K562 (cell line): ENCODE measurements around the gene DEDD. TPM values are rescaled to one million over a fixed set of nuclear protein-coding genes. Genes with fewer than 3 reads are reported as not detected.

Source experiments
- ARHGAP35 ChIP-seq: fragments of 450-650 bp; IDR thresholded peaks from 2 replicates; pipeline ENCODE4 v1.6.1; 2018; ENCODE audit not compliant: partially characterized antibody
- BRD9 ChIP-seq: fragments of 450-650 bp; IDR thresholded peaks from 2 replicates; pipeline ENCODE4 v1.6.1; 2018; ENCODE audit warnings: low read depth; ENCODE audit not compliant: partially characterized antibody
- C11orf30 ChIP-seq: fragments of 450-650 bp; IDR thresholded peaks from 2 replicates; pipeline ENCODE4 v1.6.1; 2016; ENCODE audit warnings: low read depth, mild to moderate bottlenecking
- CBFA2T3 ChIP-seq: fragments of 450-650 bp; IDR thresholded peaks from 2 replicates; pipeline ENCODE4 v1.6.1; 2017
- CREB3L1 ChIP-seq: fragments of 450-650 bp; IDR thresholded peaks from 2 replicates; pipeline ENCODE4 v1.6.1; 2014; ENCODE audit warnings: low read depth, mild to moderate bottlenecking, moderate library complexity, borderline replicate concordance
- FOXP1 ChIP-seq: sonication (generic); formaldehyde crosslinking; IDR thresholded peaks from 2 replicates; pipeline ENCODE4 v1.8.0; 2022; ENCODE audit warnings: mild to moderate bottlenecking, missing genetic modification reagents
- ILK ChIP-seq: fragments of 450-650 bp; IDR thresholded peaks from 2 replicates; pipeline ENCODE4 v1.6.1; 2016; ENCODE audit warnings: missing genetic modification characterization, low read depth, mild to moderate bottlenecking, missing compliant biosample characterization, moderate library complexity, borderline replicate concordance
- L3MBTL2 ChIP-seq: fragments of 450-650 bp; IDR thresholded peaks from 2 replicates; pipeline ENCODE4 v1.6.1; 2016; ENCODE audit warnings: mild to moderate bottlenecking, moderate library complexity
- MAFK ChIP-seq: IDR thresholded peaks from 2 replicates; pipeline ENCODE4 v1.6.1; 2011; ENCODE audit warnings: low read length, improper control_type of control experiment
- NCOA2 ChIP-seq, 2 experiments: fragments of 450-650 bp; IDR thresholded peaks; 2 replicates each; pipeline ENCODE4 v1.6.1; 2018; ENCODE audit warnings: mild to moderate bottlenecking in 2 of 2, moderate library complexity in 1 of 2; ENCODE audit not compliant: partially characterized antibody in 2 of 2
- PCBP2 ChIP-seq: fragments of 200-400 bp; formaldehyde crosslinking; IDR thresholded peaks from 2 replicates; pipeline ENCODE4 v1.6.1; 2018; ENCODE audit warnings: low read length, low read depth, mild to moderate bottlenecking, moderate library complexity; ENCODE audit not compliant: poor library complexity, severe bottlenecking
- POLR3A ChIP-seq: IDR thresholded peaks from 2 replicates; pipeline ENCODE4 v1.6.1; 2011; ENCODE audit warnings: borderline replicate concordance, mild to moderate bottlenecking, moderate library complexity; ENCODE audit not compliant: insufficient read length, insufficient read depth; ENCODE audit errors: extremely low read depth
- RAD21 ChIP-seq, 2 experiments: fragments of 250-450 bp in 1 of 2; fragments of 450-650 bp in 1 of 2; sonication (Bioruptor Pico) in 1 of 2; formaldehyde crosslinking in 1 of 2; IDR thresholded peaks in 1 of 2; conservative IDR thresholded peaks in 1 of 2; 2 replicates each; pipeline versions ENCODE4 v1.4.0 to v1.8.0; 2020 to 2022; ENCODE audit warnings: mild to moderate bottlenecking in 2 of 2, moderate library complexity in 1 of 2
- SMAD1 ChIP-seq: fragments of 150-350 bp; IDR thresholded peaks from 2 replicates; pipeline ENCODE4 v1.6.1; 2014; ENCODE audit warnings: low read length, low read depth; ENCODE audit not compliant: partially characterized antibody
- TEAD4 ChIP-seq, 2 experiments: sonication (generic) in 1 of 2; formaldehyde crosslinking in 1 of 2; IDR thresholded peaks; 2 replicates each; pipeline versions ENCODE4 v1.6.1 to v1.8.0; 2012 to 2022; ENCODE audit warnings: borderline replicate concordance in 1 of 2, inconsistent platforms in 1 of 2, low read length in 1 of 2, mild to moderate bottlenecking in 1 of 2, missing genetic modification reagents in 1 of 2
- ZNF785 ChIP-seq: fragments of 250-450 bp; sonication (Bioruptor Pico); IDR thresholded peaks from 2 replicates; pipeline ENCODE4 v1.4.0; 2020; ENCODE audit warnings: mild to moderate bottlenecking
- polyA plus RNA-seq, 8 experiments: library from polyadenylated mRNA; depleted of rRNA in 4 of 8; stranded (reverse) in 5 of 8; unstranded in 3 of 8; fragments of >200 nt; fragmentation: Nextera tagmentation in 2 of 8; fragmentation: Illumina TruSeq in 1 of 8; extraction: Ambion mirVana in 2 of 8; extraction: Trizol in 1 of 8; gene quantifications; 2 replicates each; pipeline versions ENCODE4 v1.2.1 to v1.2.3, GENCODE V29; 2011 to 2014; ENCODE audit warnings: inconsistent platforms in 1 of 8, missing spikeins in 1 of 8
- total RNA-seq, 7 experiments: library from RNA; depleted of rRNA in 6 of 7; stranded (reverse); fragments of >200 nt in 6 of 7; fragmentation: Illumina TruSeq in 2 of 7; extraction: Trizol in 2 of 7; gene quantifications; 2 replicates each; pipeline versions ENCODE4 v1.2.1 to v1.2.3, GENCODE V29; 2011 to 2021; ENCODE audit warnings: low replicate concordance in 1 of 7
- TF ChIP-seq, protein P1 (sequence below): fragments of 200-400 bp; formaldehyde crosslinking; IDR thresholded peaks from 2 replicates; pipeline ENCODE4 v1.6.1; 2017; ENCODE audit warnings: mild to moderate bottlenecking, low read depth, low read length, moderate library complexity
- TF ChIP-seq, protein P2 (sequence below): fragments of 250-450 bp; sonication (Bioruptor Pico); IDR thresholded peaks from 2 replicates; pipeline ENCODE4 v1.4.0; 2020; ENCODE audit warnings: mild to moderate bottlenecking, moderate library complexity

Gene DEDD
- total and polyA plus RNA-seq, 9 of the 15 experiments (the other 6 are each of a cell fraction or from before 2014, with no cell fraction given), result 11.6 to 41.0 (median 16.8) TPM

GRCh38 chr1:161159087-161159912, 26.8 kb upstream of the DEDD start, which contains the start of gene USP21 (continued):
- TF ChIP-seq CREB3L1 (0 out of 2 replicates have a peak, but pooled peaks have one; percentile 29), SMAD1 (no peak), NCOA2 (IDR thresholded peaks at IDR 0.05; ENCODE audit: partially characterized antibody in 2 of 2) (no peak), ARHGAP35 (no peak), L3MBTL2 (no peak), ZNF785 (no peak), ILK (tag) (no peak), CBFA2T3 (no peak), RAD21 (CRISPR knock-in tag; conservative IDR thresholded peaks at IDR 0.05 in 1 of 2, IDR thresholded peaks at IDR 0.05 in 1 of 2) (no peak), TEAD4 (IDR thresholded peaks at IDR 0.05; ENCODE audit: low read length) (peak; percentile 4; the same call in 1 of the 2 replicates), TEAD4 (CRISPR knock-in tag; IDR thresholded peaks at IDR 0.05; ENCODE audit: borderline replicate concordance) (no peak), POLR3A (no peak), C11orf30 (peak; percentile 33; the same call in 1 of the 2 replicates), FOXP1 (CRISPR knock-in tag) (peak; percentile 27; the same call in 1 of the 2 replicates), BRD9 (no peak), MAFK (no peak), PCBP2 (no peak)
- TF ChIP-seq, protein P1, sequence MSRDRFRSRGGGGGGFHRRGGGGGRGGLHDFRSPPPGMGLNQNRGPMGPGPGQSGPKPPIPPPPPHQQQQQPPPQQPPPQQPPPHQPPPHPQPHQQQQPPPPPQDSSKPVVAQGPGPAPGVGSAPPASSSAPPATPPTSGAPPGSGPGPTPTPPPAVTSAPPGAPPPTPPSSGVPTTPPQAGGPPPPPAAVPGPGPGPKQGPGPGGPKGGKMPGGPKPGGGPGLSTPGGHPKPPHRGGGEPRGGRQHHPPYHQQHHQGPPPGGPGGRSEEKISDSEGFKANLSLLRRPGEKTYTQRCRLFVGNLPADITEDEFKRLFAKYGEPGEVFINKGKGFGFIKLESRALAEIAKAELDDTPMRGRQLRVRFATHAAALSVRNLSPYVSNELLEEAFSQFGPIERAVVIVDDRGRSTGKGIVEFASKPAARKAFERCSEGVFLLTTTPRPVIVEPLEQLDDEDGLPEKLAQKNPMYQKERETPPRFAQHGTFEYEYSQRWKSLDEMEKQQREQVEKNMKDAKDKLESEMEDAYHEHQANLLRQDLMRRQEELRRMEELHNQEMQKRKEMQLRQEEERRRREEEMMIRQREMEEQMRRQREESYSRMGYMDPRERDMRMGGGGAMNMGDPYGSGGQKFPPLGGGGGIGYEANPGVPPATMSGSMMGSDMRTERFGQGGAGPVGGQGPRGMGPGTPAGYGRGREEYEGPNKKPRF, result no peak
- TF ChIP-seq, protein P2, sequence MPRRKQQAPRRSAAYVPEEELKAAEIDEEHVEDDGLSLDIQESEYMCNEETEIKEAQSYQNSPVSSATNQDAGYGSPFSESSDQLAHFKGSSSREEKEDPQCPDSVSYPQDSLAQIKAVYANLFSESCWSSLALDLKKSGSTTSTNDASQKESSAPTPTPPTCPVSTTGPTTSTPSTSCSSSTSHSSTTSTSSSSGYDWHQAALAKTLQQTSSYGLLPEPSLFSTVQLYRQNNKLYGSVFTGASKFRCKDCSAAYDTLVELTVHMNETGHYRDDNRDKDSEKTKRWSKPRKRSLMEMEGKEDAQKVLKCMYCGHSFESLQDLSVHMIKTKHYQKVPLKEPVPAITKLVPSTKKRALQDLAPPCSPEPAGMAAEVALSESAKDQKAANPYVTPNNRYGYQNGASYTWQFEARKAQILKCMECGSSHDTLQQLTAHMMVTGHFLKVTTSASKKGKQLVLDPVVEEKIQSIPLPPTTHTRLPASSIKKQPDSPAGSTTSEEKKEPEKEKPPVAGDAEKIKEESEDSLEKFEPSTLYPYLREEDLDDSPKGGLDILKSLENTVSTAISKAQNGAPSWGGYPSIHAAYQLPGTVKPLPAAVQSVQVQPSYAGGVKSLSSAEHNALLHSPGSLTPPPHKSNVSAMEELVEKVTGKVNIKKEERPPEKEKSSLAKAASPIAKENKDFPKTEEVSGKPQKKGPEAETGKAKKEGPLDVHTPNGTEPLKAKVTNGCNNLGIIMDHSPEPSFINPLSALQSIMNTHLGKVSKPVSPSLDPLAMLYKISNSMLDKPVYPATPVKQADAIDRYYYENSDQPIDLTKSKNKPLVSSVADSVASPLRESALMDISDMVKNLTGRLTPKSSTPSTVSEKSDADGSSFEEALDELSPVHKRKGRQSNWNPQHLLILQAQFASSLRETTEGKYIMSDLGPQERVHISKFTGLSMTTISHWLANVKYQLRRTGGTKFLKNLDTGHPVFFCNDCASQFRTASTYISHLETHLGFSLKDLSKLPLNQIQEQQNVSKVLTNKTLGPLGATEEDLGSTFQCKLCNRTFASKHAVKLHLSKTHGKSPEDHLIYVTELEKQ, result no peak
